Tibial nerve (tissue), 4 donors: ENCODE results near the gene PC. TPM values are rescaled to one million over a fixed set of nuclear protein-coding genes. Genes with fewer than 3 reads are reported as not detected.

Source experiments
- DNase-seq, 2 donors: peaks; one replicate each; pipeline ENCODE4 v3.0.0-alpha.2; 2019; ENCODE audit warnings: low spot score in 2 of 2
- H3K27ac ChIP-seq, 4 donors: fragments of 200-600 bp; sonication (generic) in 3 of 4; one replicate each; pipeline ENCODE4 v1.5.1; 2017 to 2019; ENCODE audit warnings: mild to moderate bottlenecking in 1 of 4
- H3K27me3 ChIP-seq, 2 donors: fragments of 200-600 bp; sonication (generic) in 1 of 2; one replicate each; pipeline versions ENCODE4 v1.5.1 to v1.6.0; 2017 to 2019
- H3K36me3 ChIP-seq, 3 donors: fragments of 200-600 bp; sonication (generic); one replicate each; pipeline ENCODE4 v1.5.1; 2018 to 2019
- H3K4me1 ChIP-seq, 4 donors: fragments of 200-600 bp; sonication (generic) in 3 of 4; one replicate each; pipeline ENCODE4 v1.5.1; 2017 to 2019
- H3K4me3 ChIP-seq, 4 donors: fragments of 200-600 bp; sonication (generic) in 3 of 4; one replicate each; pipeline ENCODE4 v1.5.1; 2017 to 2019; ENCODE audit warnings: mild to moderate bottlenecking in 1 of 4, moderate library complexity in 1 of 4
- H3K9me3 ChIP-seq, 4 donors: fragments of 200-600 bp; sonication (generic) in 3 of 4; one replicate each; pipeline ENCODE4 v1.5.1; 2017 to 2019
- CTCF ChIP-seq, 5 experiments: fragments of 200-600 bp in 3 of 5; fragments of 450-650 bp in 2 of 5; sonication (generic) in 3 of 5; IDR thresholded peaks; one replicate each; pipeline ENCODE4 v1.5.1; 2016 to 2019; ENCODE audit warnings: antibody characterized with exemption in 5 of 5, mild to moderate bottlenecking in 3 of 5, moderate library complexity in 2 of 5
- EP300 ChIP-seq, 2 donors: sonication (generic); formaldehyde crosslinking; IDR thresholded peaks; one replicate each; pipeline ENCODE4 v1.6.1; 2017; ENCODE audit warnings: antibody characterized with exemption in 2 of 2, mild to moderate bottlenecking in 1 of 2
- POLR2A ChIP-seq, 2 donors: fragments of 450-650 bp; IDR thresholded peaks; one replicate each; pipeline ENCODE4 v1.6.1; 2017; ENCODE audit warnings: antibody characterized with exemption in 2 of 2, mild to moderate bottlenecking in 2 of 2, moderate library complexity in 2 of 2
- WGBS, 2 donors: methylation state at CpG; one replicate each; pipeline ENCODE4 v1.1.5; 2018; 5-methylcytosine and 5-hydroxymethylcytosine counted together
- total RNA-seq, 4 donors: library from RNA; depleted of rRNA; stranded (reverse); fragments of >200 nt; gene quantifications; one replicate each; pipeline ENCODE4 v1.1.0, GENCODE V29; 2016

The PC gene
- total RNA-seq, 4 donors from 2014 or later = 82.5 to 135 (median 90.2) TPM

- H3K27me3 ChIP-seq = no peaks in the 10 kb centered on the region
- no peaks in the 10 kb centered on the region for H3K36me3 ChIP-seq
- 49 to 52% methylated on average over 14 of the region's 14 CpGs for WGBS, 2 donors
- H3K27ac ChIP-seq = peak overlapping the region; percentile 17 to 81 (median 73)
- TF ChIP-seq POLR2A (IDR thresholded peaks at IDR 0.05) = no peak
- no peak for TF ChIP-seq CTCF (IDR thresholded peaks at IDR 0.05)
- no peak for TF ChIP-seq EP300 (IDR thresholded peaks at IDR 0.05)
- peak overlapping the region in 2 of 4 donors; percentile 5 to 25 for H3K4me3 ChIP-seq
- H3K4me1 ChIP-seq = peaks cover 0 to 70% (median 34%) of the 10 kb centered on the region in 4 donors
- H3K9me3 ChIP-seq = no peaks in the 10 kb centered on the region
- DNase-seq = no peak
Observed at GRCh38 chr11:66882561-66883015, 75.6 kb downstream of the PC start.

- Histone ChIP-seq H3K27ac (peak overlapping the region; percentile 17 to 81 (median 73)), H3K9me3 (no peaks in the 10 kb centered on the region), H3K27me3 (no peaks in the 10 kb centered on the region), H3K4me3 (no peak overlapping the region), H3K36me3 (no peaks in the 10 kb centered on the region), H3K4me1 (peaks cover 0 to 66% (median 31%) of the 10 kb centered on the region in 4 donors)
- 64 to 68% methylated on average over 6 to 9 of the region's 9 CpGs for WGBS, 2 donors
- no peak for DNase-seq
- no peak for TF ChIP-seq POLR2A (IDR thresholded peaks at IDR 0.05)
- TF ChIP-seq EP300 (IDR thresholded peaks at IDR 0.05) = no peak
- TF ChIP-seq CTCF (IDR thresholded peaks at IDR 0.05) = no peak
Observed at GRCh38 chr11:66881927-66882452, 76.2 kb downstream of the PC start.

DNA sequence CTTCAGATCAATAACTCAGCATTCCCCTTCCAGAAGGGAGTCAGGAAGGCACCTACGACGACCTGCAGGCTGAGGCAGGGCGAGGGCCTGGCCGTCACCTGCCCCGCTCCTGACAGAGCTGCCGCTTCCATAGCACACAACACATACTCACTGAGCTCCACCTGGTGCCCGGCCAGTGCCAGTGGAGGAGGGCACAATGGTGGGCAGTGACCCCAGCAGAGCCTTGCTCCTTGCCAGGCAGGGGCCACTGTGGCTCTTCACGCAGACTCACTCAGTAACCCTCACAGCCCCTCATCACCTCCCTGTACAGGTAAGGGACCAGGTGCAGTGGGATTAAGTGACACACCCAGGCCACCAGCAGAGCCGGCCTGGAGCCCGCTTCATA, 76.7 kb downstream of the PC start:
- H3K4me3 ChIP-seq = no peak overlapping the region
- 91 to 96% methylated on average over 9 to 10 of the region's 10 CpGs for WGBS, 2 donors

DNA sequence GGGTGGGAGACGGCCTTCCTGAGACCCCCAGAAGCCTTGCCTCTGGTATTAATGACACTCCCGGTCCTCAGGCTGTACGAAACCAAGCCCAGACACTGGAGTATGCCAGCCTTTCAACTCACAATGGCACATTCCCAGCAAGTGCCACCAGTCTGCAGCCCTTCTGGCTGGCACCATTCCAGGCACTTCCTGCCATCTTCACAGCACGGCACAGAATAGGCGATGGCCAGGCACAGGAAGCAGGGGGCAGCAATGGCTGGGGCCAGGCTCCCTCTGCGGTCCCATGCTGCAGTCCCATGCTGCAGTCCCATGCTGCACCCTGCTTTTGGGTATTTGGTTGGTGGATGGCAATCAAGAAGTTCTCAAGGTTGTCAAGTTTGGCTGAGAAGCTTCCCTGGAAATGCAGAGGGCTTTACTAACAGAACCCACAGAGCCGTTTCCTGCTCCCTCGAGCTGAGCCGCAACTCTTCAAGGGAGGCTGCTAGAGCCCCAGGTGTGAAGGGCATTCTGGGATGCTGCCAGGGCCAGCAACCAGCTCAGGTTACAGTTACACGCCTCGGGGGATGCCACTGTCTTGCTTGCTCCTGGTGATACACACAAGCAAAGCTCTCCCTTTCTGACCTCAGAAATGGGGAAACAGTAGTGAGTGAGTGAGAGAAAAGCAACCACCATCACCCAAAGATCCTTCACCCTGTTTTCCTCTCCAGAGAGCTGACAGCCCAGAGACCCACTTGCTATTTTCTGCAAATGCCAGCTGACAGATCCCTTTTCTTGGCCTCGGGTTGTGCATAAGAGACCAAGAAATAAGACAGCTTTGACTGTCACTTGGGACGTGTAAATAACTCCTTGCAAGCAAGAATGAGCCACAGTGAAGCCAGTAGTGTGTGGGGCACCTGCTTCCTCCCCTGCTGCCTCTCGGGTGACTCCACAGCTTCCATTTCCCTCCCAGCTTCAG, 77.4 kb downstream of the PC start:
- no peak for DNase-seq
- Histone ChIP-seq H3K36me3 (no peaks in the 10 kb centered on the region), H3K27me3 (no peaks in the 10 kb centered on the region), H3K4me3 (no peak overlapping the region), H3K4me1 (peaks cover 0 to 63% (median 27%) of the 10 kb centered on the region in 4 donors), H3K27ac (peak overlapping the region in 1 of 4 donors; percentile 80), H3K9me3 (no peaks in the 10 kb centered on the region)
- TF ChIP-seq CTCF (IDR thresholded peaks at IDR 0.05) (no peak), POLR2A (IDR thresholded peaks at IDR 0.05) (no peak), EP300 (IDR thresholded peaks at IDR 0.05) (no peak)
- whole genome bisulfite sequencing, 2 donors = 54 to 73% methylated on average over 12 to 13 of the region's 14 CpGs

More for the DNA sequence above, 76.7 kb downstream of the PC start:
- DNase-seq = no peak
- Histone ChIP-seq H3K36me3 (no peaks in the 10 kb centered on the region), H3K4me1 (peaks cover 0 to 63% (median 29%) of the 10 kb centered on the region in 4 donors), H3K27me3 (no peaks in the 10 kb centered on the region), H3K27ac (peak overlapping the region in 2 of 4 donors; percentile 80 to 81), H3K9me3 (no peaks in the 10 kb centered on the region)
- TF ChIP-seq POLR2A (IDR thresholded peaks at IDR 0.05) = no peak
- no peak for TF ChIP-seq EP300 (IDR thresholded peaks at IDR 0.05)
- TF ChIP-seq CTCF (IDR thresholded peaks at IDR 0.05) = no peak

- no peak for DNase-seq
- H3K4me3 ChIP-seq = no peak overlapping the region
- WGBS, 2 donors = 67 to 90% methylated on average over 7 to 8 of the region's 8 CpGs
- peaks cover 0 to 63% (median 27%) of the 10 kb centered on the region in 4 donors for H3K4me1 ChIP-seq
- TF ChIP-seq POLR2A (IDR thresholded peaks at IDR 0.05) (no peak), CTCF (IDR thresholded peaks at IDR 0.05) (no peak), EP300 (IDR thresholded peaks at IDR 0.05) (no peak)
- H3K27ac ChIP-seq = peak overlapping the region in 1 of 4 donors; percentile 43
- H3K27me3 ChIP-seq = no peaks in the 10 kb centered on the region
- no peaks in the 10 kb centered on the region for H3K36me3 ChIP-seq
- H3K9me3 ChIP-seq = no peaks in the 10 kb centered on the region
Observed at GRCh38 chr11:66879999-66880398, 78.2 kb downstream of the PC start.
